HepG2 (cell line): Measurements from ENCODE around the gene STOML2. TPM values are rescaled to one million over a fixed set of nuclear protein-coding genes. Genes with fewer than 3 reads are reported as not detected.

Experiments used
- CHCHD3 ChIP-seq: sonication (generic); formaldehyde crosslinking; IDR thresholded peaks from 2 replicates; pipeline ENCODE4 v1.8.0; 2022; ENCODE audit warnings: mild to moderate bottlenecking, missing genetic modification reagents, moderate library complexity
- ELF3 ChIP-seq: IDR thresholded peaks from 2 replicates; pipeline ENCODE4 v1.6.1; 2016; ENCODE audit warnings: missing genetic modification reagents, missing compliant biosample characterization
- GZF1 ChIP-seq: sonication (generic); formaldehyde crosslinking; IDR thresholded peaks from 2 replicates; pipeline ENCODE4 v1.5.1; 2020; ENCODE audit warnings: mild to moderate bottlenecking, missing genetic modification reagents
- HNF1B ChIP-seq: sonication (generic); formaldehyde crosslinking; IDR thresholded peaks from 2 replicates; pipeline ENCODE4 v1.5.1; 2020; ENCODE audit warnings: mild to moderate bottlenecking, moderate library complexity, missing genetic modification reagents
- PHF5A ChIP-seq: IDR thresholded peaks from one replicate; pipeline ENCODE4 v1.6.1; 2018; ENCODE audit warnings: low read depth, missing genetic modification reagents; ENCODE audit not compliant: unreplicated experiment
- SIN3B ChIP-seq: fragments of 150-350 bp; IDR thresholded peaks from 2 replicates; pipeline ENCODE4 v1.6.1; 2014; ENCODE audit warnings: low read length
- TRIM22 ChIP-seq: fragments of 450-650 bp; IDR thresholded peaks from 2 replicates; pipeline ENCODE4 v1.6.1; 2017
- ZFAT ChIP-seq: sonication (generic); formaldehyde crosslinking; conservative IDR thresholded peaks from 2 replicates; pipeline ENCODE4 v1.8.1; 2023; ENCODE audit warnings: missing genetic modification reagents, inconsistent platforms
- ZNF354B ChIP-seq: sonication (generic); formaldehyde crosslinking; IDR thresholded peaks from 2 replicates; pipeline ENCODE4 v1.8.0; 2022; ENCODE audit warnings: mild to moderate bottlenecking, missing genetic modification reagents
- ZNF704 ChIP-seq: sonication (generic); formaldehyde crosslinking; IDR thresholded peaks from 2 replicates; pipeline ENCODE4 v1.8.1; 2023; ENCODE audit warnings: mild to moderate bottlenecking, inconsistent platforms, moderate library complexity, missing genetic modification reagents, borderline replicate concordance
- polyA plus RNA-seq, 8 experiments: library from polyadenylated mRNA; depleted of rRNA in 3 of 8; stranded (reverse) in 7 of 8; unstranded in 1 of 8; fragments of >200 nt; fragmentation: Illumina TruSeq in 4 of 8; extraction: Trizol in 4 of 8; gene quantifications; 2 replicates each; pipeline versions ENCODE4 v1.2.1 to v1.2.3, GENCODE V29; 2011 to 2016; ENCODE audit warnings: low read depth in 4 of 8, missing spikeins in 1 of 8, mixed read lengths in 1 of 8; ENCODE audit not compliant: insufficient read depth in 1 of 8
- total RNA-seq, 5 experiments: library from RNA; depleted of rRNA; stranded (reverse); fragments of >200 nt; fragmentation: Illumina TruSeq; extraction: Trizol; gene quantifications; 2 replicates each; pipeline ENCODE4 v1.2.3, GENCODE V29; 2016; ENCODE audit warnings: low read depth in 1 of 5
- TF ChIP-seq, protein P1 (sequence below), 2 experiments: IDR thresholded peaks; 2 replicates each; pipeline ENCODE4 v1.6.1; 2011 to 2012; ENCODE audit warnings: low read length in 2 of 2, borderline replicate concordance in 1 of 2, low read depth in 1 of 2, mild to moderate bottlenecking in 1 of 2, moderate library complexity in 1 of 2
- TF ChIP-seq, protein P2 (sequence below): sonication (generic); formaldehyde crosslinking; IDR thresholded peaks from 2 replicates; pipeline ENCODE4 v1.5.0; 2020; ENCODE audit warnings: mild to moderate bottlenecking, missing genetic modification reagents, moderate library complexity
- TF ChIP-seq, protein P3 (sequence below): sonication (generic); formaldehyde crosslinking; IDR thresholded peaks from 2 replicates; pipeline ENCODE4 v1.8.0; 2022; ENCODE audit warnings: mild to moderate bottlenecking, missing genetic modification reagents

STOML2 gene
- total and polyA plus RNA-seq, 2 of the 13 experiments (the other 11 are each of a cell fraction or from before 2014, with no cell fraction given) = 245 to 250 TPM

- TF ChIP-seq, protein P1, sequence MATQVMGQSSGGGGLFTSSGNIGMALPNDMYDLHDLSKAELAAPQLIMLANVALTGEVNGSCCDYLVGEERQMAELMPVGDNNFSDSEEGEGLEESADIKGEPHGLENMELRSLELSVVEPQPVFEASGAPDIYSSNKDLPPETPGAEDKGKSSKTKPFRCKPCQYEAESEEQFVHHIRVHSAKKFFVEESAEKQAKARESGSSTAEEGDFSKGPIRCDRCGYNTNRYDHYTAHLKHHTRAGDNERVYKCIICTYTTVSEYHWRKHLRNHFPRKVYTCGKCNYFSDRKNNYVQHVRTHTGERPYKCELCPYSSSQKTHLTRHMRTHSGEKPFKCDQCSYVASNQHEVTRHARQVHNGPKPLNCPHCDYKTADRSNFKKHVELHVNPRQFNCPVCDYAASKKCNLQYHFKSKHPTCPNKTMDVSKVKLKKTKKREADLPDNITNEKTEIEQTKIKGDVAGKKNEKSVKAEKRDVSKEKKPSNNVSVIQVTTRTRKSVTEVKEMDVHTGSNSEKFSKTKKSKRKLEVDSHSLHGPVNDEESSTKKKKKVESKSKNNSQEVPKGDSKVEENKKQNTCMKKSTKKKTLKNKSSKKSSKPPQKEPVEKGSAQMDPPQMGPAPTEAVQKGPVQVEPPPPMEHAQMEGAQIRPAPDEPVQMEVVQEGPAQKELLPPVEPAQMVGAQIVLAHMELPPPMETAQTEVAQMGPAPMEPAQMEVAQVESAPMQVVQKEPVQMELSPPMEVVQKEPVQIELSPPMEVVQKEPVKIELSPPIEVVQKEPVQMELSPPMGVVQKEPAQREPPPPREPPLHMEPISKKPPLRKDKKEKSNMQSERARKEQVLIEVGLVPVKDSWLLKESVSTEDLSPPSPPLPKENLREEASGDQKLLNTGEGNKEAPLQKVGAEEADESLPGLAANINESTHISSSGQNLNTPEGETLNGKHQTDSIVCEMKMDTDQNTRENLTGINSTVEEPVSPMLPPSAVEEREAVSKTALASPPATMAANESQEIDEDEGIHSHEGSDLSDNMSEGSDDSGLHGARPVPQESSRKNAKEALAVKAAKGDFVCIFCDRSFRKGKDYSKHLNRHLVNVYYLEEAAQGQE (IDR thresholded peaks at IDR 0.05; ENCODE audit: borderline replicate concordance in 1 of 2, low read depth in 1 of 2, low read length in 2 of 2) = peak in 1 of 2 experiments; percentile 58; a peak in 1 of 4 replicates
- TF ChIP-seq SIN3B (no peak), ZFAT (no peak), ELF3 (peak; percentile 94), PHF5A (no peak), TRIM22 (no peak), CHCHD3 (CRISPR knock-in tag) (peak; percentile 49), GZF1 (CRISPR knock-in tag) (peak; percentile 85; the same call in 1 of the 2 replicates), HNF1B (CRISPR knock-in tag) (peak; percentile 78), ZNF354B (CRISPR knock-in tag) (no peak), ZNF704 (CRISPR knock-in tag) (peak; percentile 94; the same call in 1 of the 2 replicates)
- TF ChIP-seq, protein P2, sequence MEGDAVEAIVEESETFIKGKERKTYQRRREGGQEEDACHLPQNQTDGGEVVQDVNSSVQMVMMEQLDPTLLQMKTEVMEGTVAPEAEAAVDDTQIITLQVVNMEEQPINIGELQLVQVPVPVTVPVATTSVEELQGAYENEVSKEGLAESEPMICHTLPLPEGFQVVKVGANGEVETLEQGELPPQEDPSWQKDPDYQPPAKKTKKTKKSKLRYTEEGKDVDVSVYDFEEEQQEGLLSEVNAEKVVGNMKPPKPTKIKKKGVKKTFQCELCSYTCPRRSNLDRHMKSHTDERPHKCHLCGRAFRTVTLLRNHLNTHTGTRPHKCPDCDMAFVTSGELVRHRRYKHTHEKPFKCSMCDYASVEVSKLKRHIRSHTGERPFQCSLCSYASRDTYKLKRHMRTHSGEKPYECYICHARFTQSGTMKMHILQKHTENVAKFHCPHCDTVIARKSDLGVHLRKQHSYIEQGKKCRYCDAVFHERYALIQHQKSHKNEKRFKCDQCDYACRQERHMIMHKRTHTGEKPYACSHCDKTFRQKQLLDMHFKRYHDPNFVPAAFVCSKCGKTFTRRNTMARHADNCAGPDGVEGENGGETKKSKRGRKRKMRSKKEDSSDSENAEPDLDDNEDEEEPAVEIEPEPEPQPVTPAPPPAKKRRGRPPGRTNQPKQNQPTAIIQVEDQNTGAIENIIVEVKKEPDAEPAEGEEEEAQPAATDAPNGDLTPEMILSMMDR (CRISPR knock-in tag) = peak; percentile 81
- TF ChIP-seq, protein P3, sequence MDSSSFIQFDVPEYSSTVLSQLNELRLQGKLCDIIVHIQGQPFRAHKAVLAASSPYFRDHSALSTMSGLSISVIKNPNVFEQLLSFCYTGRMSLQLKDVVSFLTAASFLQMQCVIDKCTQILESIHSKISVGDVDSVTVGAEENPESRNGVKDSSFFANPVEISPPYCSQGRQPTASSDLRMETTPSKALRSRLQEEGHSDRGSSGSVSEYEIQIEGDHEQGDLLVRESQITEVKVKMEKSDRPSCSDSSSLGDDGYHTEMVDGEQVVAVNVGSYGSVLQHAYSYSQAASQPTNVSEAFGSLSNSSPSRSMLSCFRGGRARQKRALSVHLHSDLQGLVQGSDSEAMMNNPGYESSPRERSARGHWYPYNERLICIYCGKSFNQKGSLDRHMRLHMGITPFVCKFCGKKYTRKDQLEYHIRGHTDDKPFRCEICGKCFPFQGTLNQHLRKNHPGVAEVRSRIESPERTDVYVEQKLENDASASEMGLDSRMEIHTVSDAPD (CRISPR knock-in tag) = no peak; the same call in 1 of the 2 replicates
Observed at GRCh38 chr9:35096035-35096849, 6.7 kb downstream of the STOML2 start, which contains the start of gene PIGO (continued).
